ENCODE measurements around the gene HPSE2. TPM values are rescaled to one million over a fixed set of nuclear protein-coding genes. Genes with fewer than 3 reads are reported as not detected.
"Not testable (repeated sequence)": the region's sequence is repeated elsewhere in the genome, so short reads cannot be mapped to it uniquely, and the experiment has no call there.

The HPSE2 gene
- total RNA-seq = not detected

- Mint-ChIP-seq H3K27ac (no peak within 1 kb of the TSS), H3K9me3 (no peaks in the 10 kb centered on the region), H3K4me1 (peaks cover 21% of the 10 kb centered on the region), H3K4me3 (peak within 1 kb of the TSS; percentile 6), H3K27me3 (peaks cover 73% of the 10 kb centered on the region), H3K36me3 (ENCODE audit: low read depth) (no peaks in the 10 kb centered on the region)
- ChIA-PET POLR2A (no interaction called here), CTCF (no interaction called here)
- DNase-seq = no peak
Measured at GRCh38 chr10:99235658-99236626, at the start of gene HPSE2. TSS of gene HPSE2 (minus strand) at chr10:99235852.

- Mint-ChIP-seq H3K9me3 (peaks cover 6% of the 10 kb centered on the region), H3K4me1 (no peaks in the 10 kb centered on the region), H3K36me3 (ENCODE audit: low read depth) (no peaks in the 10 kb centered on the region), H3K4me3 (no peak overlapping the region), H3K27me3 (peaks cover 23% of the 10 kb centered on the region), H3K27ac (no peak overlapping the region)
- ChIA-PET CTCF (no interaction called here), POLR2A (no interaction called here)
- DNase-seq = no peak
Measured at GRCh38 chr10:99280472-99280871, 44.8 kb upstream of the HPSE2 start.

- H3K4me1 Mint-ChIP-seq = no peaks in the 10 kb centered on the region
- peaks cover 24% of the 10 kb centered on the region for H3K27me3 Mint-ChIP-seq
- no peak overlapping the region for H3K27ac Mint-ChIP-seq
- no peaks in the 10 kb centered on the region for H3K36me3 Mint-ChIP-seq (ENCODE audit: low read depth)
- POLR2A ChIA-PET = no interaction called here
- CTCF ChIA-PET = no interaction called here
- peaks cover 6% of the 10 kb centered on the region for H3K9me3 Mint-ChIP-seq
- no peak for DNase-seq
- H3K4me3 Mint-ChIP-seq = no peak overlapping the region
Measured at GRCh38 chr10:99279626-99280111, 44.0 kb upstream of the HPSE2 start.

GRCh38 chr10:99276848-99277486 is 41.3 kb upstream of the HPSE2 start:
- H3K4me3 Mint-ChIP-seq = no peak overlapping the region
- H3K27ac Mint-ChIP-seq = no peak overlapping the region
- H3K4me1 Mint-ChIP-seq = no peaks in the 10 kb centered on the region
- peaks cover 28% of the 10 kb centered on the region for H3K27me3 Mint-ChIP-seq
- no peak for DNase-seq
- ChIA-PET POLR2A (no interaction called here), CTCF (no interaction called here)
- no peaks in the 10 kb centered on the region for H3K36me3 Mint-ChIP-seq (ENCODE audit: low read depth)
- H3K9me3 Mint-ChIP-seq = no peaks in the 10 kb centered on the region

- H3K4me1 Mint-ChIP-seq = no peaks in the 10 kb centered on the region
- ChIA-PET CTCF (no interaction called here), POLR2A (no interaction called here)
- no peaks in the 10 kb centered on the region for H3K36me3 Mint-ChIP-seq (ENCODE audit: low read depth)
- no peaks in the 10 kb centered on the region for H3K9me3 Mint-ChIP-seq
- DNase-seq = no peak
- H3K27ac Mint-ChIP-seq = no peak overlapping the region
- H3K27me3 Mint-ChIP-seq = peaks cover 2% of the 10 kb centered on the region
- no peak overlapping the region for H3K4me3 Mint-ChIP-seq
Measured at GRCh38 chr10:99266383-99266782, 30.7 kb upstream of the HPSE2 start.

- no peaks in the 10 kb centered on the region for H3K36me3 Mint-ChIP-seq (ENCODE audit: low read depth)
- POLR2A ChIA-PET = no interaction called here
- H3K4me3 Mint-ChIP-seq = no peak overlapping the region
- no peak for DNase-seq
- CTCF ChIA-PET = no interaction called here
- peaks cover 16% of the 10 kb centered on the region for H3K9me3 Mint-ChIP-seq
- peaks cover 3% of the 10 kb centered on the region for H3K27me3 Mint-ChIP-seq
- no peak overlapping the region for H3K27ac Mint-ChIP-seq
- no peaks in the 10 kb centered on the region for H3K4me1 Mint-ChIP-seq
Measured at GRCh38 chr10:99248824-99249223, 13.2 kb upstream of the HPSE2 start.

GRCh38 chr10:99247893-99248292 is 12.2 kb upstream of the HPSE2 start:
- H3K4me1 Mint-ChIP-seq; H3K36me3 Mint-ChIP-seq (ENCODE audit: low read depth); H3K27me3 Mint-ChIP-seq; H3K4me3 Mint-ChIP-seq; DNase-seq; CTCF ChIA-PET; H3K27ac Mint-ChIP-seq; POLR2A ChIA-PET: not testable (repeated sequence)
- H3K9me3 Mint-ChIP-seq = peaks cover 16% of the 10 kb centered on the region

GRCh38 chr10:99236627-99237309 is 1.1 kb upstream of the HPSE2 start:
- Mint-ChIP-seq H3K4me3 (no peak overlapping the region), H3K36me3 (ENCODE audit: low read depth) (no peaks in the 10 kb centered on the region), H3K4me1 (peaks cover 21% of the 10 kb centered on the region), H3K9me3 (no peaks in the 10 kb centered on the region), H3K27me3 (peaks cover 65% of the 10 kb centered on the region), H3K27ac (no peak overlapping the region)
- CTCF ChIA-PET = no interaction called here
- POLR2A ChIA-PET = no interaction called here
- DNase-seq = no peak

- H3K36me3 Mint-ChIP-seq (ENCODE audit: low read depth) = no peaks in the 10 kb centered on the region
- peak overlapping the region; percentile 6 for H3K4me3 Mint-ChIP-seq
- CTCF ChIA-PET = no interaction called here
- POLR2A ChIA-PET = no interaction called here
- H3K9me3 Mint-ChIP-seq = no peaks in the 10 kb centered on the region
- H3K27ac Mint-ChIP-seq = peak overlapping the region; percentile 52
- DNase-seq = no peak
- H3K27me3 Mint-ChIP-seq = peaks cover 78% of the 10 kb centered on the region
- peaks cover 21% of the 10 kb centered on the region for H3K4me1 Mint-ChIP-seq
Measured at GRCh38 chr10:99234791-99235657, 628 bp downstream of the HPSE2 start.

- H3K27ac Mint-ChIP-seq = peak overlapping the region; percentile 52
- no peaks in the 10 kb centered on the region for H3K9me3 Mint-ChIP-seq
- CTCF ChIA-PET = no interaction called here
- peak overlapping the region; percentile 40 for H3K4me3 Mint-ChIP-seq
- POLR2A ChIA-PET = no interaction called here
- H3K36me3 Mint-ChIP-seq (ENCODE audit: low read depth) = no peaks in the 10 kb centered on the region
- DNase-seq = peak; percentile 47
- peaks cover 86% of the 10 kb centered on the region for H3K27me3 Mint-ChIP-seq
- peaks cover 21% of the 10 kb centered on the region for H3K4me1 Mint-ChIP-seq
Measured at GRCh38 chr10:99234041-99234790, 1.4 kb downstream of the HPSE2 start.

- H3K36me3 Mint-ChIP-seq (ENCODE audit: low read depth) = no peaks in the 10 kb centered on the region
- H3K27ac Mint-ChIP-seq = peak overlapping the region; percentile 60
- H3K4me1 Mint-ChIP-seq = peaks cover 21% of the 10 kb centered on the region
- CTCF ChIA-PET = no interaction called here
- H3K4me3 Mint-ChIP-seq = peak overlapping the region; percentile 40
- peaks cover 89% of the 10 kb centered on the region for H3K27me3 Mint-ChIP-seq
- no peaks in the 10 kb centered on the region for H3K9me3 Mint-ChIP-seq
- no peak for DNase-seq
- POLR2A ChIA-PET = no interaction called here
Measured at GRCh38 chr10:99233689-99234037, 2.0 kb downstream of the HPSE2 start.

GRCh38 chr10:99233000-99233688 is 2.5 kb downstream of the HPSE2 start:
- peak overlapping the region; percentile 60 for H3K27ac Mint-ChIP-seq
- H3K4me3 Mint-ChIP-seq = no peak overlapping the region
- no peaks in the 10 kb centered on the region for H3K36me3 Mint-ChIP-seq (ENCODE audit: low read depth)
- no peaks in the 10 kb centered on the region for H3K9me3 Mint-ChIP-seq
- peaks cover 21% of the 10 kb centered on the region for H3K4me1 Mint-ChIP-seq
- DNase-seq = no peak
- H3K27me3 Mint-ChIP-seq = peaks cover 90% of the 10 kb centered on the region
- ChIA-PET CTCF (no interaction called here), POLR2A (no interaction called here)

Data from activated CD4-positive, alpha-beta T cell treated with anti-CD3 and anti-CD28 coated beads, Interleukin-2, amount 10 ng/mL, durations not matched to agents 7 days and 5 days (primary cell).